Activated CD4-positive, alpha-beta T cell treated with anti-CD3 and anti-CD28 coated beads, Interleukin-2, amount 50 U/mL, for 1 hour (primary cell): Measurements from ENCODE around the gene ADGRG1.

ENCODE experiments used
- DNase-seq: peaks from one replicate; pipeline ENCODE4 v3.0.0-alpha.2; 2020

ADGRG1 gene

DNA sequence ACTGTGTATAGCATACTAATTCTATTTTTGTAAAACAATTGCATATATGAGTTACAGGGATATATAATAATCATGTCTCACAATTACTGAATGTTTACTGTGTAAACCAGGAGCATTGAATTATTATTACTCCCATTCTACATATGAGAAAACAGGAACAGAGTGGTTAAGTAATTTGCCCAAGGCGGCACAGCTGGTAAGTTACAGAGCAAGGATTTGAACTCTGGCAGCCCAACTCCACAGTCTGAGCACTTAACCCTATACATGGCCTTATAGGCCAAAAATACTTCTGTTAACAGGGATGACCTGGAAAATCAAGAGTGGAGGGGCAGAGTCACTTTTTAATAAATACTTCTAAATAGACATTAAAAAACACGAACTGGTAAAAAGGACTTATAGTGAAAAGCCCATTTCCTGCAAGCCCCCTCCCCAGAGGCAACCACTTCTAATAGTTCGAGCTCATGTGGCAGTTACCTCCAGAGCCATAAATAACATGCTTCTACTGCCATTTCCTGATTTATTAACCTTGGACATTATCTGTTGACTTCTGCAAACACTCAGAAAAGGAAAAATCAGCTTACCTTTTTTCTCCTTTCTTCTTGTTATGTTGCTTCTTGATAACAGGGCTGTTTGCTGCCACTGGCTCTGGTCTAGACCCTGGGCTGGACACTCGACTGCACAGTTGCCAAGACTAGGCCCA is 22.1 kb upstream of the ADGRG1 start:
- no peak for DNase-seq

DNA sequence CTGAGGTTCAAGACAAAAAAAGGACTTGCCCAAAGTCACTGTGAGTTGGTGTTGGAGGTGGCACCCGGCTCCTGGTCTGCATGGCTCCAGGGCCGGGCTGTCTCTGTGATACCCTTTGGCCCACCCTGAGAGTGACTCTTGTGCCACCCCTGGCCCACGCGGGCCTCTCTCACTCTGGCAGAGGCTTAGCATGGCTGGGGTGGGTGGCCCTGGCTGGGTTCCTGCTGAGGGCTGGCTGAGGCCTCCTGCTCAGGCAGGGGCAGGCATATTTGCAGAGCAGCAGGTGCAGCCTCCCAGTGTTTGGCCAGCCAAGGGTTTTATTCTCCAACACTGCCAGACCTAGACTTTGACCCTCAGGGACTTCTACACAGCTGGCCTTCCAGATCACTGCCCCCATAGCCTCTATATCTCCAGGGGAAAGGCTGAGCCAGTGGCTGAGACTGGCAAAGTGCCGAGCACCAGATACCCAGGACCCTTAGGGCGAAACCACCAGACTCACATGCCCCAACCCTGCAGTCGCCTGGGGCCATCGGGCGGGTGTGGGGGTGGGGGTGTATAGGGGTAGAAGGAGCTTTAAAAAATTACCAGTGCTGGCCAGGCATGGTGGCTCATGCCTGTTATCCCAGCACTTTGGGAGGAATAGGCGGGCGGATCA is 21.5 kb upstream of the ADGRG1 start:
- DNase-seq = no peak

DNA sequence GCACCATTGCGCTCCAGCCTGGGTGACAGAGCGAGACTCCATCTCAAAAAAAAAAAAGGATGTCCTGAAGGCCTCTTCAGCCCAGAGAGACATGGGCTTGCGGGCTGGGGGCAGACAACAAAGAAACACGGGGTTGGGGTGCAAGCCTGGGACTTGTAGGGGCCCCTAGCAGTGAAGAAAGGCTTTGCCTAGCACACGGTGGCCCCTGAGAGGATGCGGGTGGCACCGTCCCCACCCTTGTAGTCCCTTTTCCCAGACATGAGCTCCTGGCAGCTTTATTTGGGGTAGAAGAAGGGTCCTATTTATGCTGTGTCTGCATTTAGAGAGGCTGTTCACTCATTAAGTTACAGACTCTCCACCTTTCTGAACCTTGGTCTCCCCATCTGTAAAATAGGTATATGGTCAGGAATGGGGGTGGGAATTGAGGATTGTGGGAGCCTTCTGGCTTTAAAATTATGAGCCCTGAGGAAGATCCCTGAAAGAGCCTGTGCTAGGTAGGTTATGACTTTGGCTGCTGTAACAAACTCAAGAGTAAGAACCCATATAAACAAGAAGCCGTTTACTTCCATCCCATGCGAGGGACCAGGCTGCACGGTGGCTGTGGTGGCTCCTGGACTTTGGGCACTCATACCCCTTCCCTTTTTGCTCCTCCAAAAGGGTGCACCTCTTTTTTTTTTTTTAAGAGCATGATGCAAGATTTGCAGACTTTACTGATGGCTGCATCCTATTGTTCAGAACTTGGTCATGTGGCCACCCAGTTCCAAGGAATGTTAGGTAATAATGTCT is 20.6 kb upstream of the ADGRG1 start:
- DNase-seq = no peak

DNA sequence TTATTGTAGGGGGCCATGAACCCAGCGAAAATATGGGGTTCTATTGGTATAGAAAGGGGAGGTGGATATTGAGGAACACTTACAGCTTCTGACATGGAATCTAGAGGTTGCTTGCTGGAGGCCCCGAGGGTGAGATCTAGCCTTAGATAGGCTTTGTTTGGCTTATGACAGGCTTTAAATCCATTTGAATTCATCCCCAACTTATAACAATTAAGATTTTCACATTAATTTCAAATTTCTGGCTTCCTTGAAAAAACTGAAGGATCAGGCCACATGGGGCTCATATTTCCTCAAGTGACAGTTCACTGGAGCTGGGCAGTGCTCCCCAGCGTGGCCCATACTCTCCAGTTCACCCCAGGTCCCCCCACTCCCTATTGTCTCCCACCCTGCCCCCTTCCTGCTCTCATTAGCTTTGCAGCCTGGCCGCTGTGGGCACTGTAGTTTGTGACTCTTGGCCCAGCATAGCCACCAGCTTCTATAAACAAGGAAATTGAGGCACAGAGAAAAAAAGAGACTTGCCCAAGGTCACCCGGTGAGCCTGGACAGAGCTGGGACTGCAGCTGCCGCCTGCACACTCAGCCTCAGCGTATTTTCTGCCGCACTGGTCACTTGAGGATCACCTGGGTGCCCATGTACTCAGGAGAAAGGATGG is 19.8 kb upstream of the ADGRG1 start:
- DNase-seq = no peak

DNA sequence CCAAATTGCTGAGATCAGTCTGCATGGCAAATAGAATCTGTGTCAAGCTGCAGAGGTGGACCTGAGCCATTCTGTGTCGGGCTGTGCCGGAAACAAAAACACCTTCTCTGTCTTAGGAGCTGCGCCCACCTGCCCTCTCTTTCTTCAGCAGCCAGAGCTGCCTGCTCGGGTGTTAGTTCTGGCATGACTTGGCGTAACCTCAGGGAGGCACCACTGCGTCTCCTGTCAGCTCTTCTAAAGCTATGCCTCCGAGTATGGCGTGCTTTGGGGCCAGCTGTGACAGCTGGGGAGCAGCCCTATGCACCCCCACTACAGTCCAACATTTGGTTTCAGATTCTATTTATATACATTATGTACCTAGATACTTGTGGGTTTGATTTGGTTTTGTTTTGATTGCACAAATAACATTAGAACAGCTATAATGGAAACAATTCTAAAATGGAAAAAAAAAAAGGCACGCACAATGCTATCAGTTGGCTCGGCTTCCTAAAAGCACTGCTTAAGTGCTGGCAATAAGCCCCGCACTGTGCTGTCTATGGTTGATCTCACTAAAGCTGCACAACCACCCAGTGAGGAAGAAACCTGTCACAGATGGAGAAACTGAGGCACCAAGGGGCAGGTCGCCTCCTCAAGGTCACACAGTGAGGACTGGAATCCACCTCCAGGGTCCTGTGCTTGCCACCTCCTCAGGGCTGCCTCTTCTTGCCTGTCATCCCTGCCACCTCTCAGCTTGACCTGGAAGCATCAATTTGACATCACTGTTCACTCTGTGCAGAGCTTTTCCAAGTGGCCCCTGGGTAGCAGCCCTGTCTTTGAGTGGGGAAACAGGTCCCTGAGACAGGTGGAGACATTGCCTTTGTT is 18.7 kb upstream of the ADGRG1 start:
- peak; percentile 29 for DNase-seq

DNA sequence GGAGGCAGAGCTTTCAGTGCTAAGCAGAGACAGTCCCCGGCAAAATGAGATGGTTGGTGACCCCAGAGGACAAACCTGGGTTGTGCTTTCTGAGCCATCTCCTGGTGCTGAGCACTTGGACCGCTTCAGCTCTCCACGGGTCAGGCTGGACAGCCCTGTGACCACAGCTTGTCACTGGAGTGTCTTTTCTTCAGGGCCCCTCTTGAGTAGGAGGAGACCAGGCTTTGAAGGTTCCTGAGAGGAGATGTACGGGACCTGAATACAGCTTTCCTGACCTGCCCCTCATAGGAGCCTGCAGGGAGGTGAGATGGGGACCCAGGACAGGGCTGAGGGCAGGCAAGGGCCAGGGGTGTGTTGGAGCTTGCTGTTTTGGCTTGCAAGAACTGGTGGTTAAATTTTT is 17.8 kb upstream of the ADGRG1 start:
- DNase-seq = no peak

DNA sequence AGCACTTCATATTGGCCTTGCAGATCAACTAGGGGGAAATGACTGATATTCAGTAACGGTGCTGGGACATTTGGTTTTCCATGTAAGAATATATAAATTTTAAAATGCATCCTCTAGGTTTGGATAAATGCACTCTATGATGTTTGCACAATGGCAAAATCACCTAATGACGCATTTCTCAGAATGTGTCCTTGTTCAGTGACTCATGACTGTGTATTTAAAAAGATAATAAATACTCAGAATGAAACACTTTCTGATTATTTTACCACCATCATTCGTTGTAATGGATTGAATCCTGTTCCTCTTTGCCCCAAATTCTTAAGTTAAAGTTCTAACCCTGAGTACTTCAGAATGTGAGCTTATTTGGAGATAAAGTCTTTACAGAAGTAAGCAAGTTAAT is 17.2 kb upstream of the ADGRG1 start:
- DNase-seq = no peak

DNA sequence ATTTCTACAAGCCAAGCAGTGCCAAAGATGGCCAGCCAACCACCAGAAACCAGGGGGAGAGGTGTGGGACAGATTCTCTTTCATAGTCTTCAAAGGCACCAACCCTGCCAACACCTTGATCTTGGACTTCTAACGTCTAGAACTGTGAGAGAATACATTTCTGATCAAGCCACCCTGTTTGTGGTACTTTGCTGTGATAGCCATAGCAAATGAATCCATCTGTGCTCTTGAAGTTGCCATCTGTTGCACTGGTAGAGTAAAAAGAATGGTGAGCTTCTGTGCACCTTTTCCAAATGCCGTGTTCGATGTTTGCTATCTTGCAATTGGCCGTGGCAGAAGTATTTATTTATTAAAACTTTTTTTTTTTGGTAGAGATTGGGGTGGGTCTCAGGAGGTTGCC is 16.7 kb upstream of the ADGRG1 start:
- no peak for DNase-seq

DNA sequence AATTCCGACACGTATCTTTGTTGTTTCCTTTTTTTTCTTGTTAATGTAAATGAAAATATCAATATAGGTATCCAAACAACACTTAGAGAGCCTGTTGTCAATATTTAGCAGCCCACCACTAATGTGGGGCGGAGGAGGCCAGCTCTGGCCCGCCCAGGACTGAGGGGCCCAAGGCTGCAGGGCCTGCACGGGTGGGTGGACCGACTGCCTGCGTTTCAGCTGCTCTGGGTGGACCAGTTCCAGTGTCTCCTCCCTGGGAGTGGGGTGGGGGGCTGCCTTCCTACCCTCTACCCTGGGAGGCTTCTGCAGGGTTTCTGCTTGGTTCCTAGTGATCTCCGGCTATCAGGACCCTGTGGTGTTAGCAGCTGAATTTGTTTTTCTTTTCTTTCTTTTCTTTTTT is 15.9 kb upstream of the ADGRG1 start:
- no peak for DNase-seq

DNA sequence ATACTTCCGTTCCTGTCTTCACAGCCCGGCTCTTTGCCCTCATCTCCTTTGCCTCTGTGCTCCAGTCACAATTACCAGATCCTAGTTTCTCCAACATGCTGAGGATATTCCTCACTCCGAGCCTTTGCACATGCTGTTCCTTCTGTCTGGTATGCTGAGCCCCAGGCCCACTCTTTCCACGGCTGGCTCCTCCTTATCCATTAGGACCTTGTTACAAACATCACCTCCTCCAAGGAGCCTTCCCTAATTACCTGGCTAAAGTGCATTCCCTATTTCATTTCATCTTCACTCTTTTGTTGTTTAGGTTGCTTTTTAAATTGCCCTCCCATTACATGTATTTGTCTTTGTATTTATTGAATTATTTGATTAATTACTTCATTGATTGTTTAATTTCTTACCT is 14.9 kb upstream of the ADGRG1 start:
- no peak for DNase-seq

DNA sequence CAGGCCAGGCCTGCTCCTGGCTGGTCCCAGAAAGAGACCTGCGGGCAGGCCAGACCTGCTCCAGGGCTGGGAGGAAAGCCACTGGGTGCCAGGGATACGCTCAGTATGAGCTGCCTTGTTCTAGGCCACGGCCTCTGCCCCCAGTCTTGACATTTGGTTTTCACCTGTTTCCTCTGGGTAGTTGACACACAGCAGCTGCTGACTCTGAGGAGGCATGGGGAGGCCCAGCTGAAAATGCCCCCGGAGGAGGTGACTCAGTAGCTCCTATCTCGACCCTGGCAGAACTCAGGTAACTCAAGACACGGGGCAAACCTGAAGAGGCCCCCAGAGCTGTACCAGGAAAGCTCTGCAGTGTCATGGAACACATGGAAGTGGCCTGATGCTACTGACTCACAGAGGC is 13.9 kb upstream of the ADGRG1 start:
- DNase-seq = no peak

DNA sequence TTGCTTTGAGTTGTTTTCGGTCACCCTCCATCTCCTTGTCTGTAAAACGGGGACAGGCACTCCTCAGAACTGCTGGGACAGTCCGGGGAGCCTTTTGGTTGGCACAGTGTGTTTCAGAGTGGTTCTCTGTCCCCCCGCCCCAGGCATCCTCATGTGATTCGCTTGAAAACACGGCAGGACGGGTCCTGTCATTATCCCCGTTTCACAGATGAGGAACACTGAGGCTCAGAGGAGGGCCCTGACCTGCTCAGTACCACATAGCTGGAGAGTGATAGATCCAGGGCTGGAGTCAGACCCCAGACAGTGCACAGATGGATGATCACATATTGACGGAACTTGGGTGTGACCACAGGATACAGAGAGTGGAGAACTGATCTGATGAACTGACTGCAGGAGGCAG is 13.5 kb upstream of the ADGRG1 start:
- DNase-seq = no peak

DNA sequence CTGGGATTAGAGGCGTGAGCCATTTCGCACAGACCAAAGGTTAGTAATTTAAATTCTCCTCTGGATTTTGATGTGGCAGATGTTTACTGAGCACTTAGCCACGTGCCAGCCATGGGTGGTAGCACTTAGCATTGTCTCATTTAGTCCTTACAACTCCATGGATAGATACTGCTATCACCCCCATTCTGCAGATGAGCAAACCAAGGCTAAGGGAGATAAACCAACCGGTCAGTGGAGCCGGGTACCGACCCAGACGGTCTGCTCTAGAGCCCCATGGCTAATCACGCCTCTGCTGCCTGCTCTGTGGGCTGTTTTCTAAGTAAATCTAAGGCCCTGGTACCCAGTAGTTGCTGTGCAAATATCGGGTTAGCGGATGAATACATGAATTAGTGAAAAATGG is 12.6 kb upstream of the ADGRG1 start:
- DNase-seq = no peak

DNA sequence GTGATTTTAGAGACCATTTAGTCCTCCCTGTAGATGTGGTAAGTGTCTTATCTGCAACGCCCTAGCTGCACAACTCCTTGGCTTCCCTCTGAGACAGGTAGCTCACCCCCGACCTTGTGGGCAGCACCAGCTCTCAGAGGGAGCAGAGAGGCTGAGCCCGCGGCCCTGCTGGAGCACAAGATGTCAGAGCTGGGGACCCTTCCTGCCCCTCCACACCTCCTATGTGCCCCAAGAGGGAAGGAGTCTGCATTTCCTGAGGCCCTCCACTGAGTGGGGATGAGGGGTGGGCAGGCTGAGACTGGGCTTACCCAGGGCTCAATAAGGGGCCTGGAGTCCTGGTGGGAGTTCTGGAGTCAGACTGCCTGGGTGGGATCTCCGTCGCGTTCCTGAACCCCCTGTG is 12.2 kb upstream of the ADGRG1 start:
- no peak for DNase-seq

DNA sequence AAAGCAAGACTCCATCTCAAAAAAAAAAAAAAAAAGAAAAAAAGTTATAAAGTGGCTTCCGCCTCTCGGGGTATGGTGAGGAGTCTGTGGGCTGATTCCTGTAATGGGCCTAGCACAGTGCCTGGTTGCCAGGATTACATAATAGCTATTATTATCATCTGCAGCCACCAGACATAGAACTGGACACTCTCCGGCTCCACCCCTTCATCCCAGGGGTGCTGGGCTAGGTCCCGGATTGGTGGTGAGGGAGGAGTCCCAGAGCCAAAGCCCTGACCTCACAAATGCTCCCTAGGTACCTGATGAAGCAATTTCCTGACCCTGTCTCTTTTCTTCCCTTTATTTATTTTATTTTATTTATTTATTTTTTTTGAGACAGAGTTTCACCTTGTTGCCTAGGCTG is 11.6 kb upstream of the ADGRG1 start:
- no peak for DNase-seq

DNA sequence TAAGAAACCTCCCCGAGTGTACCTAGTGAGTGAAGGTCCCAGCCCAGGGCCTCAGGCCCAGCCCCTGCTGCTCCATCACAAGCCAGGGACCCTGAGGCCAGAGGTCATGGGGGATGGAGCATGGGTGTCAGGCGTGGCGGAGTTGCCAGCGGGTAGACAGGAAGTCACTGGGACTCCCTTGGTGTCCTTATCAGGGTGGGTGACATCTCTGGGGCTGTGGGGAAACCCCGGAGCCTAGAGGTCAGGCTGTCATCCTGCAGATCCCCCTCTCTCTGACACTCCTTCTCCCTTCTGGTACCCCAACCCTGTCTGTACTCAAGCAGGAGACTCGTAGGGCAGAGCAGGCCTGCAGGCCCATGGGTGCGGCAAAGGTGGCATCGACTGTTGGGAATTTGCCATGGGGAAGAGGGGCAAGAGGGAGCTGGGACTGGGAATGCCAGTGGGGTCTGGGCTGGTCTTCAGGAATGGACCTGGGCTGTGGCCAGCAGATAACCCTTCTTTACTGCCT is 10.8 kb upstream of the ADGRG1 start:
- DNase-seq = no peak

DNA sequence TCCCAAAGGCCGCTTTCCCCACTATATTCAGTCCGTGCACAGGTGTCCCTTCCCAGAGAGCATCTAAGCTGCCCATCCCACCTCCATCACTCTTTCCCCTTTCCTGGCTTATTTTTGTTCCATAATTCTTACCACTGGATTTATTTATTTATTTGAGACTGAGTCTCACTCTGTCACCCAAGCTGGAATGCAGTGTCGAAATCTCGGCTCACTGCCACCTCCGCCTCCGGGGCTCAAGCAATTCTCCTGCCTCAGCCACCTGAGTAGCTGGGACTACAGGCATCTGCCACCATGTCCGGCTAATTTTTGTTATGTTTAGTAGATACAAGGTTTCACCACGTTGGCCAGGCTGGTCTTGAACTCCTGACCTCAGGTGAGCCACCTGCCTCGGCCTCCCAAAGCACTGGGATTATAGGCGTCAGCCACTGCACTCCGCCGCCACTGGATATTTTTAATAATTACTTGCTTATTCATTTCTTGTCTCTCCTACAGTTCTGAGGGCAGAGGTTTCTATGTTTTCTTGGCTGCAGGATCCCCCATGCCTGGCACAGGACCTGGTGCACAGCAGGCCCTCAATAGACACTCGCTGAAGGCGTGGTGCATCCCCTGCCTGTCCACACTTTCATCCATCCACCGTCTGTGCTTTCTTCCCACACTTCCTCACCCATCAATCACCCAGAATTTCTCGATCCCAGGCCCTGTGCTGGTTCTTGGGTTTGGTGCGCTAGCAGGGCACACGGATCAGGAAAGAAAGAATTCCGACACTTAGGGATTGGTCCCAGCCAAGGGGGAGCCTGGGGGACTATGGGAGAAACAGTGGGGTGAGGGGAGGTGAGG is 9.9 kb upstream of the ADGRG1 start:
- no peak for DNase-seq

DNA sequence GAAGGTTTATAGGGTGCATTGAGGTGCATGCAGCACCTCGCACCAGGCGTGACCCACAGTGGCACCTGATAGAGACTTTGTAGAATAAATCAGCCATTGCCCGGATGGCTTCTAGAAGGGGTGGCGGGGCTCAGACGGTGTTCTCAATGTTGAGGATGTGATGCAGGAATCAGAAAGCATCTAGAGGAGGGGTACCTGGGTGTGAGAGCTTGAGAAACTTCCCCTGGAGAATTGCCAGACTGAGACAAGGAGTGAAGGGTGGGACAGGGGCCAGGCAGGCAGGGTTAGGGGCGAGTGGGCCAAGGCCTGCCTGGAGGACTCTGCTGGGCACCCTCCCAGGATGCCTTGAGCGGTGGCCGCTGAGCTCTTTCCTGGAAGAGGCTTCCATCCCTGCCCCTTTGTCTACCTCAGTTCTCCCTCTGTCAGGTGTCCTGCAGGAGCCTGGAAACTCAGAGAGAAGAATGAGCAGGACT is 9.3 kb upstream of the ADGRG1 start:
- DNase-seq = no peak

DNA sequence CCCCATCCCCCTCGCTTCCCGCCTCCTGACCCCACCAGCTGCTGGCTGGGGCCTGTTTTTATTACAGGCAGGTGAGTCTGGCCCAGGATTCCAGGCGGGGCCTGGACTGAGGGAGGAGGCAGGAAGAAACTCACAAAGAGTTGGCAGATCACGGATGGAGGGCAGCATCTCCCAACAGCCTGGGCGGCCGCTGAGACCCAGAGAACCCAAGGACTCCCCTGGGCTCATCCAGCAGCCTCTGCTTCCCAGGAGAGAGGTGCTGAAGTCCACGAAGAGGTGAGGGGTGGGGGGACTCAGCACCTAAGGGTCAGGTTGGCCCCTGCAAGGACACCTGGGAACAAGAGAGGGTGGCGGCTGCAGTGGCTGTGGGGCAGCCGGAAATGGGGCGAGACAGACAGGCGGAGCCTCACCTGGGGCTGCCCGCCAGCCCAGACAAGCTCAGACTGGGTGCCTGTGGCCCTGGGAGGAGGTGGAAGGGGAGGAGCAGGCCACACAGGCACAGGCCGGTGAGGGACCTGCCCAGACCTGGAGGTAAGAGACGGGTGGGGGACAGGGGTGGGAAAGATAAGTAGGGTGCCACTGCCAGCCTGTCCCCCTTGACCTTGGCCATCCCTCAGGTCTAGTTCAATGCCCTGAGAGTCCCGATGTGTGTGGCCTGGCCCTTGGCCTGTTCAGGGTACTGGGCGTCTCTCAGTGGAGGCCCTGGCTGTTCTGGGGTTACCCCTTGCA is 8.7 kb upstream of the ADGRG1 start:
- DNase-seq = no peak

DNA sequence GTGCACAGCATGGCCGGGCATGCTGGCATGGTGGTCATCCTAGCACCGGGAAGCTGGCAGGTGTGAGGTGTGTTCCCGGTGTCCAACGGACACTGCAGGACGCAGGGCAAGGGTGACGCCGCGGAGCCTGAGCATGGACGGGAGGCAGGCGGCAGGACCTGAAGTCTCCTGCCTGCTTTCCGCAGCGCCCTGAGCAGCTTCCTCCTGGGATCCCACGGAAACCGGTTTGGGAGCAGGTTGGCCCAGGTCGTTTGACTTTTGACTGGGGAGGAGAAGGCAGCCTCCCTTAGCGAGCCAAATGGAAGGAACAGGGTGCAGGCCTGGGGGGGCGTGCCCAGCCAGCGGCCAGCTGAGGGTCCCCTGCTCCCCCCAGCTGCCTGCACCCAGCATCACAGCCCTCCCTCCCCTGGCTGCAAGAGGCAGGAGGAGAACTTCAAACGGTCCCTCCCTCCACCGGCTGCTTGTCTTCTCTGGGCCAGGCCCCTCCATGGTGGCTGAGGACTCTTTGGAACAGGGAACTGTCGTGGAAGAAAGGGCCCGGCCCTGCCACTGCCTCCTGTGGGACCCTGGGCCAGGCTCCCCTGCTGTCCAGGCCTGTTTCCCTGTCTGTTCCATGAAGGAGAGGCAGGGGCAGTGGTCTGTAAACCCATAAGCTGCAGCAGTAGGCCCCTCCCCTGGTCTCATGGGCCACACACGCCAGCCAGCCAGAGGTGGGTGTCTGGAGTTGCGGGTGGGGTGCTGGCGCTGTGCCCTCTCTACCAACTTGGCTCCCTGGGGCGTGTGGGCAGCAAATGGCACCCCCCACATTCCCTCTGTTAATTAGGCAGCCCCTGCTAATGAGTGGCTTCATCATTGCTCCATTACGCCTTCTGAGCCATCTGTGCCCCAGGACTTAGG is 7.8 kb upstream of the ADGRG1 start:
- no peak for DNase-seq
